NOMO-1 treated with DMSO at 0.1 percent for 48 hours (cell line): ENCODE results near the gene DNAH5.
A peak's percentile ranks its signal among the peaks of the same experiment; 100 is the strongest.

ENCODE experiments used
- DNase-seq: peaks from one replicate; lab custom pipeline; 2025; ENCODE audit not compliant: unreplicated experiment; lab: John Stamatoyannopoulos, UW

Gene DNAH5

GRCh38 chr5:13945271-13945670 lies 783 bp upstream of the DNAH5 start:
- no peak for DNase-seq

- DNase-seq, result no peak
These were observed 812 bp downstream of the DNAH5 start for GRCh38 chr5:13943676-13944075.

GRCh38 chr5:13941468-13941867 lies 3.0 kb downstream of the DNAH5 start:
- DNase-seq, result no peak

- DNase-seq, result no peak
These were observed 4.8 kb downstream of the DNAH5 start for GRCh38 chr5:13939638-13940037.

- DNase-seq, result no peak
These were observed 9.6 kb downstream of the DNAH5 start for GRCh38 chr5:13934921-13935320.

- DNase-seq, result no peak
These were observed 10.4 kb downstream of the DNAH5 start for GRCh38 chr5:13934125-13934524.

GRCh38 chr5:13932561-13932960 lies 11.9 kb downstream of the DNAH5 start:
- DNase-seq, result no peak

GRCh38 chr5:13932011-13932410 lies 12.5 kb downstream of the DNAH5 start:
- DNase-seq, result no peak

- DNase-seq, result no peak
These were observed 13.8 kb downstream of the DNAH5 start for GRCh38 chr5:13930541-13931171.

GRCh38 chr5:13926731-13927130 lies 17.8 kb downstream of the DNAH5 start:
- DNase-seq, result no peak

GRCh38 chr5:13921578-13921977 lies 22.9 kb downstream of the DNAH5 start:
- no peak for DNase-seq

- no peak for DNase-seq
These were observed 24.7 kb downstream of the DNAH5 start for GRCh38 chr5:13919786-13920185.

- DNase-seq, result no peak
These were observed 25.4 kb downstream of the DNAH5 start for GRCh38 chr5:13919087-13919486.

- DNase-seq, result no peak
These were observed 27.4 kb downstream of the DNAH5 start for GRCh38 chr5:13917061-13917460.

GRCh38 chr5:13913962-13914361 lies 30.5 kb downstream of the DNAH5 start:
- DNase-seq, result no peak

- DNase-seq, result no peak
These were observed 33.7 kb downstream of the DNAH5 start for GRCh38 chr5:13910637-13911288.

- DNase-seq, result no peak
These were observed 34.3 kb downstream of the DNAH5 start for GRCh38 chr5:13910201-13910600.

- no peak for DNase-seq
These were observed 35.2 kb downstream of the DNAH5 start for GRCh38 chr5:13909271-13909670.

GRCh38 chr5:13898569-13898968 lies 45.9 kb downstream of the DNAH5 start:
- DNase-seq, result no peak

GRCh38 chr5:13878357-13878756 lies 66.1 kb downstream of the DNAH5 start:
- no peak for DNase-seq

GRCh38 chr5:13866792-13867191 lies 77.7 kb downstream of the DNAH5 start:
- peak; percentile 26 for DNase-seq

GRCh38 chr5:13865312-13865711 lies 79.2 kb downstream of the DNAH5 start:
- no peak for DNase-seq

GRCh38 chr5:13860146-13860545 lies 84.3 kb downstream of the DNAH5 start:
- DNase-seq, result no peak
